ENCODE measurements around the gene KIF18A.
"Not testable (repeated sequence)": the region's sequence is repeated elsewhere in the genome, so short reads cannot be mapped to it uniquely, and the experiment has no call there.

The KIF18A gene

GRCh38 chr11:28107191-28107749 lies 686 bp downstream of the KIF18A start:
- no peak for DNase-seq (ENCODE audit: low spot score)

GRCh38 chr11:28106353-28107043 lies 1.5 kb downstream of the KIF18A start:
- no peak for FAIRE-seq
- no peak for DNase-seq (ENCODE audit: low spot score)

More at GRCh38 chr11:28107191-28107749, 686 bp downstream of the KIF18A start:
- no peak for FAIRE-seq

GRCh38 chr11:28105869-28106268 lies 2.1 kb downstream of the KIF18A start:
- FAIRE-seq = no peak
- DNase-seq (ENCODE audit: low spot score) = no peak

- FAIRE-seq = no peak
These were observed 3.0 kb downstream of the KIF18A start for GRCh38 chr11:28104984-28105383.

GRCh38 chr11:28104425-28104824 lies 3.5 kb downstream of the KIF18A start:
- no peak for FAIRE-seq
- DNase-seq (ENCODE audit: low spot score) = no peak

More at GRCh38 chr11:28104984-28105383, 3.0 kb downstream of the KIF18A start:
- DNase-seq (ENCODE audit: low spot score) = no peak

GRCh38 chr11:28102300-28102699 lies 5.7 kb downstream of the KIF18A start:
- FAIRE-seq; DNase-seq (ENCODE audit: low spot score): not testable (repeated sequence)

- FAIRE-seq (no peak), DNase-seq (ENCODE audit: low spot score) (no peak)
These were observed 7.3 kb downstream of the KIF18A start for GRCh38 chr11:28100665-28101064.

- FAIRE-seq = no peak
These were observed 8.2 kb downstream of the KIF18A start for GRCh38 chr11:28099715-28100114.

GRCh38 chr11:28098257-28098656 lies 9.7 kb downstream of the KIF18A start:
- FAIRE-seq (no peak), DNase-seq (ENCODE audit: low spot score) (no peak)

More at GRCh38 chr11:28099715-28100114, 8.2 kb downstream of the KIF18A start:
- DNase-seq (ENCODE audit: low spot score) = no peak

GRCh38 chr11:28092786-28093185 lies 15.2 kb downstream of the KIF18A start:
- no peak for DNase-seq (ENCODE audit: low spot score)
- FAIRE-seq = no peak

GRCh38 chr11:28090052-28090749 lies 17.8 kb downstream of the KIF18A start:
- DNase-seq (ENCODE audit: low spot score) (no peak), FAIRE-seq (no peak)

GRCh38 chr11:28089378-28089777 lies 18.6 kb downstream of the KIF18A start:
- DNase-seq (ENCODE audit: low spot score) (no peak), FAIRE-seq (no peak)

GRCh38 chr11:28087693-28088092 lies 20.3 kb downstream of the KIF18A start:
- not testable (repeated sequence) for DNase-seq (ENCODE audit: low spot score); FAIRE-seq

- FAIRE-seq; DNase-seq (ENCODE audit: low spot score): not testable (repeated sequence)
These were observed 20.8 kb downstream of the KIF18A start for GRCh38 chr11:28087192-28087591.

- no peak for FAIRE-seq
- DNase-seq (ENCODE audit: low spot score) = no peak
These were observed 21.4 kb downstream of the KIF18A start for GRCh38 chr11:28086569-28086968.

- DNase-seq (ENCODE audit: low spot score) = no peak
- no peak for FAIRE-seq
These were observed 24.8 kb downstream of the KIF18A start for GRCh38 chr11:28083118-28083517.

- no peak for FAIRE-seq
These were observed 30.4 kb downstream of the KIF18A start for GRCh38 chr11:28077521-28077920.

GRCh38 chr11:28072321-28072720 lies 35.6 kb downstream of the KIF18A start:
- DNase-seq (ENCODE audit: low spot score) (no peak), FAIRE-seq (no peak)

More at GRCh38 chr11:28077521-28077920, 30.4 kb downstream of the KIF18A start:
- no peak for DNase-seq (ENCODE audit: low spot score)

- FAIRE-seq = no peak
- no peak for DNase-seq (ENCODE audit: low spot score)
These were observed 36.7 kb downstream of the KIF18A start for GRCh38 chr11:28071305-28071704.

GRCh38 chr11:28058333-28058732 lies 49.6 kb downstream of the KIF18A start:
- FAIRE-seq (no peak), DNase-seq (ENCODE audit: low spot score) (no peak)

- FAIRE-seq (no peak), DNase-seq (ENCODE audit: low spot score) (no peak)
These were observed 53.1 kb downstream of the KIF18A start for GRCh38 chr11:28054821-28055220.
